Testis (tissue), 2 donors: Measurements from ENCODE around the gene DNAH6.

Experiments used
- POLR2A ChIP-seq: fragments of 450-650 bp; IDR thresholded peaks from one replicate; pipeline ENCODE4 v1.6.1; 2017; ENCODE audit warnings: antibody characterized with exemption, mild to moderate bottlenecking, moderate library complexity
- TF ChIP-seq, protein P1 (sequence below), 3 experiments: fragments of 450-650 bp in 2 of 3; fragments of 200-600 bp in 1 of 3; sonication (generic) in 1 of 3; IDR thresholded peaks; one replicate each; pipeline ENCODE4 v1.5.1; 2016 to 2019; ENCODE audit warnings: antibody characterized with exemption in 3 of 3, mild to moderate bottlenecking in 2 of 3, moderate library complexity in 1 of 3

GRCh38 chr2:84725717-84726116, 209.4 kb downstream of the DNAH6 start:
- TF ChIP-seq, protein P1, sequence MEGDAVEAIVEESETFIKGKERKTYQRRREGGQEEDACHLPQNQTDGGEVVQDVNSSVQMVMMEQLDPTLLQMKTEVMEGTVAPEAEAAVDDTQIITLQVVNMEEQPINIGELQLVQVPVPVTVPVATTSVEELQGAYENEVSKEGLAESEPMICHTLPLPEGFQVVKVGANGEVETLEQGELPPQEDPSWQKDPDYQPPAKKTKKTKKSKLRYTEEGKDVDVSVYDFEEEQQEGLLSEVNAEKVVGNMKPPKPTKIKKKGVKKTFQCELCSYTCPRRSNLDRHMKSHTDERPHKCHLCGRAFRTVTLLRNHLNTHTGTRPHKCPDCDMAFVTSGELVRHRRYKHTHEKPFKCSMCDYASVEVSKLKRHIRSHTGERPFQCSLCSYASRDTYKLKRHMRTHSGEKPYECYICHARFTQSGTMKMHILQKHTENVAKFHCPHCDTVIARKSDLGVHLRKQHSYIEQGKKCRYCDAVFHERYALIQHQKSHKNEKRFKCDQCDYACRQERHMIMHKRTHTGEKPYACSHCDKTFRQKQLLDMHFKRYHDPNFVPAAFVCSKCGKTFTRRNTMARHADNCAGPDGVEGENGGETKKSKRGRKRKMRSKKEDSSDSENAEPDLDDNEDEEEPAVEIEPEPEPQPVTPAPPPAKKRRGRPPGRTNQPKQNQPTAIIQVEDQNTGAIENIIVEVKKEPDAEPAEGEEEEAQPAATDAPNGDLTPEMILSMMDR (IDR thresholded peaks at IDR 0.05): no peak
- TF ChIP-seq POLR2A: no peak
